T-cell (primary cell): ENCODE results near the gene IFNA5. TPM values are rescaled to one million over a fixed set of nuclear protein-coding genes. Genes with fewer than 3 reads are reported as not detected.

Experiments
- ATAC-seq, 4 experiments: fragments of 200-7000 bp in 3 of 4; fragments of 150-1000 bp in 1 of 4; cut with Tn5 transposase; replicated peaks in 1 of 4; 1 replicate in 3 of 4; 2 replicates in 1 of 4; pipeline ENCODE4 v1.10.0; 2021; ENCODE audit warnings: moderate library complexity in 3 of 4, mild to moderate bottlenecking in 2 of 4, moderate number of reproducible peaks in 1 of 4
- CTCF ChIA-PET, 2 donors: fragments of 300-600 bp; sonication (Branson Sonifier 250); formaldehyde crosslinking; loops; one replicate each; lab custom pipeline; 2022; ENCODE audit warnings: antibody characterized with exemption in 2 of 2; lab: Charles Lee
- POLR2A ChIA-PET, 2 donors: fragments of 300-600 bp; sonication (Branson Sonifier 250); formaldehyde crosslinking; loops; one replicate each; lab custom pipeline; 2022; ENCODE audit warnings: antibody characterized with exemption in 2 of 2; lab: Charles Lee
- DNase-seq, 35 experiments: peaks; one replicate each; pipeline versions ENCODE4 v3.0.0 to v3.0.0-alpha.2; 2013 to 2023
- H3K27ac ChIP-seq: one replicate; pipeline ENCODE4 v1.5.1; 2013; ENCODE audit warnings: low read length
- H3K27me3 ChIP-seq, 2 experiments: replicated peaks in 1 of 2; 1 replicate in 1 of 2; 2 replicates in 1 of 2; pipeline versions ENCODE4 v1.6.1 to v1.7.0; 2013; ENCODE audit warnings: low read length in 1 of 2, mixed read lengths in 1 of 2; ENCODE audit not compliant: control insufficient read depth in 2 of 2, insufficient read depth in 2 of 2; ENCODE audit errors: extremely low read depth in 1 of 2
- H3K36me3 ChIP-seq, 2 donors: 1 replicate in 1 of 2; 2 replicates in 1 of 2; pipeline versions ENCODE4 v1.6.1 to v1.7.0; 2013; ENCODE audit warnings: low read length in 1 of 2; ENCODE audit not compliant: control insufficient read depth in 2 of 2, insufficient read depth in 1 of 2; ENCODE audit errors: extremely low read depth in 1 of 2
- H3K4me1 ChIP-seq, 2 experiments: 1 replicate in 1 of 2; 2 replicates in 1 of 2; pipeline versions ENCODE4 v1.6.1 to v1.7.0; 2013; ENCODE audit warnings: low read length in 2 of 2, mixed read lengths in 1 of 2; ENCODE audit not compliant: insufficient read depth in 2 of 2, control insufficient read depth in 1 of 2; ENCODE audit errors: extremely low read depth in 1 of 2
- H3K4me3 ChIP-seq, 2 donors: 1 replicate in 1 of 2; 2 replicates in 1 of 2; pipeline versions ENCODE4 v1.5.1 to v1.7.0; 2013; ENCODE audit warnings: mild to moderate bottlenecking in 2 of 2, low read length in 1 of 2, moderate library complexity in 1 of 2; ENCODE audit not compliant: control insufficient read depth in 1 of 2; ENCODE audit errors: extremely low read depth in 1 of 2
- H3K9me3 ChIP-seq: 2 replicates; pipeline ENCODE4 v1.7.0; 2013
- H3K27ac Mint-ChIP-seq, 2 donors: one replicate each; pipeline ENCODE4 v1.8.0; 2020 to 2021; ENCODE audit warnings: mild to moderate bottlenecking in 2 of 2, mixed read lengths in 2 of 2
- H3K27me3 Mint-ChIP-seq, 2 donors: one replicate each; pipeline ENCODE4 v1.8.0; 2021 to 2022; ENCODE audit warnings: mixed read lengths in 2 of 2
- H3K36me3 Mint-ChIP-seq: one replicate; pipeline ENCODE4 v1.8.0; 2021; ENCODE audit warnings: mixed read lengths
- H3K4me1 Mint-ChIP-seq, 3 donors: one replicate each; pipeline ENCODE4 v1.8.0; 2020 to 2022; ENCODE audit warnings: mixed read lengths in 3 of 3, mild to moderate bottlenecking in 1 of 3
- H3K4me3 Mint-ChIP-seq, 3 donors: one replicate each; pipeline ENCODE4 v1.8.0; 2020 to 2022; ENCODE audit warnings: mild to moderate bottlenecking in 3 of 3, mixed read lengths in 3 of 3, moderate library complexity in 3 of 3
- H3K9me3 Mint-ChIP-seq, 3 donors: one replicate each; pipeline ENCODE4 v1.8.0; 2020 to 2022; ENCODE audit warnings: mixed read lengths in 3 of 3
- WGBS: methylation state at CpG from one replicate; pipeline ENCODE4 v1.1.5; 2013; ENCODE audit warnings: missing lambda C conversion rate; ENCODE audit not compliant: insufficient coverage; 5-methylcytosine and 5-hydroxymethylcytosine counted together
- total RNA-seq, 35 experiments: library from RNA in 6 of 35; stranded (reverse) in 6 of 35; fragments of 120-200 nt in 1 of 35; gene quantifications; one replicate each; pipeline versions ENCODE4 v1.2.1 to v1.2.4 and lab custom pipeline; 2013 to 2026

The IFNA5 gene
- total RNA-seq, 5 donors from 2014 or later (not counting 1 experiment from before 2014, with no cell fraction given) = 0.29 TPM; not detected in 4

DNA sequence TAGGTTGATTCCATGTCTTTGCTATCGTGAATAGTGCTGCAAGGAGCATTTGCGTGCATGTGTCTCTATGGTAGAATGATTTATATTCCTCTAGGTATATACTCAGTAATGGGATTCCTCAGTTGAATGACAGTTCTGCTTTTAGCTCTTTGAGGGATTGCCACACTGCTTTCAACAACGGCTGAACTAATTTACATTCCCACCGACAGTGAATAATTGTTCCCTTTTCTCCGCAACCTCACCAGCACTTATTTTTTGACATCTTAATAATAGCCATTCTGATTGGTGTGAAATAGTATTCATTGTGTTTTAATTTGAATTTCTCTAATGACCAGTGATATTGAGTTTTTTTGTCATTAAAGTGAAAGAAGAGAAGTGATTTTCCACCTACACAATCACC lies 18.5 kb downstream of the IFNA5 start:
- Mint-ChIP-seq H3K27ac (no peak overlapping the region), H3K27me3 (peaks cover 27 to 32% of the 10 kb centered on the region in 2 donors), H3K9me3 (no peaks in the 10 kb centered on the region), H3K36me3 (no peaks in the 10 kb centered on the region), H3K4me3 (no peak overlapping the region), H3K4me1 (no peaks in the 10 kb centered on the region)
- ChIA-PET POLR2A (no interaction called here), CTCF (no interaction called here)
- H3K27ac ChIP-seq = no peak overlapping the region
- no peak overlapping the region for H3K4me3 ChIP-seq
- no peaks in the 10 kb centered on the region for H3K36me3 ChIP-seq
- ATAC-seq (no peak), DNase-seq (no peak)
- WGBS = no CpG with 5 or more reads among the region's 5 CpGs
- H3K9me3 ChIP-seq = no peaks in the 10 kb centered on the region
- H3K27me3 ChIP-seq = no peaks in the 10 kb centered on the region
- H3K4me1 ChIP-seq = no peaks in the 10 kb centered on the region

DNA sequence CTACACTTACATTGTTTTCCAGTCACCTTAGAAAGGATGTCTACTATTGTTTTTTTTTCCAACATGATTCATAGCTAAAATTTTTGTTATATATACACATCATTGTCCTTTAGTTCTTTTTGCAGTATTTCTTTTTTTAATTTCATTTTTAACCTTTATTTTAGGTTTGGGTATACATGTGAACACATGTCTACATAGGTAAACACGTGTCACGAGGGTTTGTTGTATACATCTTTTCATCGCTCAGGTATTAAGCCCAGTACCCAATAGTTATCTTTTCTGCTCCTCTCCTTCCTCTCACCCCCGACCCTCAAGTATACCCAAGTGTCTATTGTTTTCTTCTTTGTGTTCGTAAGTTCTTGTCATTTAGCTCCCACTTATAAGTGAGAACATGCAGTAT lies 19.0 kb downstream of the IFNA5 start:
- Histone ChIP-seq H3K27me3 (no peaks in the 10 kb centered on the region), H3K27ac (no peak overlapping the region), H3K36me3 (no peaks in the 10 kb centered on the region), H3K4me3 (no peak overlapping the region), H3K9me3 (no peaks in the 10 kb centered on the region), H3K4me1 (no peaks in the 10 kb centered on the region)
- no CpG with 5 or more reads among the region's 5 CpGs for WGBS
- peaks cover 32% of the 10 kb centered on the region in 2 donors for H3K27me3 Mint-ChIP-seq
- ATAC-seq = no peak
- H3K9me3 Mint-ChIP-seq = no peaks in the 10 kb centered on the region
- ChIA-PET POLR2A (no interaction called here), CTCF (interaction anchor here in 1 of 2 donors (0.6 kb wide), 1 partner anchor 504 kb away, joined by 3 read pairs; no protein-coding TSS in a partner anchor)
- no peak for DNase-seq
- no peaks in the 10 kb centered on the region for H3K36me3 Mint-ChIP-seq
- no peaks in the 10 kb centered on the region for H3K4me1 Mint-ChIP-seq
- peak overlapping the region in 1 of 2 donors; percentile 41 for H3K27ac Mint-ChIP-seq
- H3K4me3 Mint-ChIP-seq = no peak overlapping the region

DNA sequence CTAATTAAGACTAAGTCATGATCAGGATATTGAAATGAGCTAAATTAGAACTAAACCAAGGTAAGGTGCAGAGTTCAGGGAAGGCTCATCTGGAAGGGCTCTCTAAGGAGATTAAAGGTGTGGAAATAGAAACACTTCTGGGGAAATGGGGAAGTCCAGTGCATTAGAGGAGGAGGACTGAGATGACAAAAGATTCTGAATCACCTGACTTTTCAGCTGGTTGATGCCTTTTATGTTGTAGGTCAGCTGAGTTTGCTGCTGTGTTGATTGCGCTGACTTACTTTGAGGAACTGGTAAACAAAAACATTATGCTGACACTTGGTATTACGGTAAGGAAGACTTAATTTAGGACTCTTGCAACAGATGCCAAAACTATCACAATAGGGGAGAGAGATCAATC lies 23.8 kb downstream of the IFNA5 start:
- Mint-ChIP-seq H3K4me3 (no peak overlapping the region), H3K9me3 (no peaks in the 10 kb centered on the region), H3K27ac (no peak overlapping the region), H3K4me1 (no peaks in the 10 kb centered on the region), H3K27me3 (peaks cover 20 to 22% of the 10 kb centered on the region in 2 donors), H3K36me3 (no peaks in the 10 kb centered on the region)
- ATAC-seq (no peak), DNase-seq (no peak)
- WGBS = no CpG with 5 or more reads among the region's 2 CpGs
- H3K27me3 ChIP-seq = peaks cover 0 to 3% of the 10 kb centered on the region in 2 experiments
- ChIA-PET CTCF (interaction anchor here in 1 of 2 donors (1.6 kb wide), 1 partner anchor 28 kb away, joined by 5 read pairs; no protein-coding TSS in a partner anchor), POLR2A (no interaction called here)
- no peak overlapping the region for H3K27ac ChIP-seq
- no peaks in the 10 kb centered on the region for H3K4me1 ChIP-seq
- no peak overlapping the region for H3K4me3 ChIP-seq
- no peaks in the 10 kb centered on the region for H3K36me3 ChIP-seq
- no peaks in the 10 kb centered on the region for H3K9me3 ChIP-seq

DNA sequence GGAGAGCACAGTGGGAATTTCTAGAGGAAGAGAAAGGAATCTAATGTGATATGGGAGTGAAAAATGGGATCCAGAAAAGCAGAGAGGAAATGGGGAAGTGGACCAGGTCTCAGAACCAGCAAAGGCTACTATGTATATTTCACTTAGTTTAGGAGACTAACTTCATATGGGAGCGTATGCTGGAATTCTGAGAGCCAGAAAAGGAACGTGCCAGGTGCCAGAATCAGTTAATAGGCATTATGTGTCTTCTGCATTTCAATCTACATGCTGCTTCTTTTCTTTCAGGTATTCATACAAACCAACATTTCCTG lies 36.8 kb downstream of the IFNA5 start:
- no peaks in the 10 kb centered on the region for H3K9me3 ChIP-seq
- Mint-ChIP-seq H3K27ac (no peak overlapping the region), H3K36me3 (no peaks in the 10 kb centered on the region), H3K4me1 (peaks cover 0 to 6% (median 2%) of the 10 kb centered on the region in 3 donors), H3K27me3 (peaks cover 13 to 26% of the 10 kb centered on the region in 2 donors), H3K4me3 (no peak overlapping the region), H3K9me3 (peaks cover 0 to 2% (median 0%) of the 10 kb centered on the region in 3 donors)
- H3K4me3 ChIP-seq = no peak overlapping the region
- H3K27ac ChIP-seq = no peak overlapping the region
- ChIA-PET POLR2A (no interaction called here), CTCF (interaction anchor here in 1 of 2 donors (1.1 kb wide), 1 partner anchor 15 kb away, joined by 4 read pairs; no protein-coding TSS in a partner anchor)
- no peaks in the 10 kb centered on the region for H3K4me1 ChIP-seq
- WGBS = 49% methylated on average over 2 of the region's 2 CpGs
- peaks cover 0 to 5% of the 10 kb centered on the region in 2 experiments for H3K27me3 ChIP-seq
- ATAC-seq = no peak
- no peaks in the 10 kb centered on the region for H3K36me3 ChIP-seq
- no peak for DNase-seq

DNA sequence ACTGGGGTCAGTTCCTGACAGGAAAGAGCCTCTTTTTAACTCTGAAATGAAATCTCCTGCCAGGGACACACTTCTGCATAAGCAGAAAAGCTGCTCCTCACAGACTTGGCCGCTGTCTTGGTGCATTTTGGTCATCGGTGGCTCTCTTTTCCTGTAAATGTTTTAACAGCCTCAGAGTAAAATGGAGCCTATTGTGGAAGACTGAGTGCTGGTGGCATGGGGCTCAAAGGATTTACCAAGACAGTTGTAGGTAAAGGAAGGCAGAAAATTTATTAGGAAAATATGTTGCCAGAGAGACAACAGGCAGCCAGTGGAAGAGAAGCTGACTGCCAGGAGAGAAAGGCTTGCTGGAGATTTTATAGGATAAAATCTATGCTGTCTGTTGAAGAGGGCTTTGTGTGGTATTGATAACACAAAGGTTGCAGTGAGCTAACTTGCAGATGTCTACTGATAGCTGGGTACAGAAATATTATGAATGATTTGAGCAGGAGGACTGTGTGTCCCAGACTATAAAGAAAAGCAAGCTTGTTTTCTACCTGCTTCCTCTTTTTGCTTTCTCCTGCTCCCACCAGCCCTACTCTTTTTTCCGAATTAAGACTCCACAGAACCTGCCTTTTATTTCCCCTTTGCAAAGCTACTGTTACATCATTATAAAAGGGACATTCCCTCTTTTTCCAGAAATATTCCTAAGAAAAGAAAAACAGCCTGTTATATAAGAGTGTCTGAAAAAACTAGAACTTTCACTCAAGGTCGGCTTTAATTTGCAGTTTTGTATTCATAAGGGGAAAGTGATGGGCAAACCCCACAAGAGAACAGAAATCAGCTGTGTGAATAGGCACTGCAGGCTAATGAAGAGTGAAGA lies 37.4 kb downstream of the IFNA5 start:
- Histone ChIP-seq H3K4me3 (no peak overlapping the region), H3K36me3 (no peaks in the 10 kb centered on the region), H3K27ac (no peak overlapping the region), H3K27me3 (peaks cover 0 to 5% of the 10 kb centered on the region in 2 experiments), H3K9me3 (no peaks in the 10 kb centered on the region), H3K4me1 (no peaks in the 10 kb centered on the region)
- Mint-ChIP-seq H3K27me3 (peaks cover 13 to 22% of the 10 kb centered on the region in 2 donors), H3K9me3 (peaks cover 0 to 2% (median 0%) of the 10 kb centered on the region in 3 donors), H3K4me1 (peaks cover 0 to 6% (median 2%) of the 10 kb centered on the region in 3 donors), H3K4me3 (no peak overlapping the region), H3K36me3 (no peaks in the 10 kb centered on the region), H3K27ac (no peak overlapping the region)
- WGBS = 65% methylated on average over 3 of the region's 4 CpGs
- no peak for DNase-seq
- ChIA-PET POLR2A (interaction anchor here in 1 of 2 donors (0.6 kb wide), 1 partner anchor 109 kb away, joined by 10 read pairs; no protein-coding TSS in a partner anchor), CTCF (interaction anchor here (0.5 to 1.1 kb wide), 2 partner anchors 15 to 16 kb away, joined by 4 read pairs; no protein-coding TSS in a partner anchor)
- ATAC-seq = no peak

DNA sequence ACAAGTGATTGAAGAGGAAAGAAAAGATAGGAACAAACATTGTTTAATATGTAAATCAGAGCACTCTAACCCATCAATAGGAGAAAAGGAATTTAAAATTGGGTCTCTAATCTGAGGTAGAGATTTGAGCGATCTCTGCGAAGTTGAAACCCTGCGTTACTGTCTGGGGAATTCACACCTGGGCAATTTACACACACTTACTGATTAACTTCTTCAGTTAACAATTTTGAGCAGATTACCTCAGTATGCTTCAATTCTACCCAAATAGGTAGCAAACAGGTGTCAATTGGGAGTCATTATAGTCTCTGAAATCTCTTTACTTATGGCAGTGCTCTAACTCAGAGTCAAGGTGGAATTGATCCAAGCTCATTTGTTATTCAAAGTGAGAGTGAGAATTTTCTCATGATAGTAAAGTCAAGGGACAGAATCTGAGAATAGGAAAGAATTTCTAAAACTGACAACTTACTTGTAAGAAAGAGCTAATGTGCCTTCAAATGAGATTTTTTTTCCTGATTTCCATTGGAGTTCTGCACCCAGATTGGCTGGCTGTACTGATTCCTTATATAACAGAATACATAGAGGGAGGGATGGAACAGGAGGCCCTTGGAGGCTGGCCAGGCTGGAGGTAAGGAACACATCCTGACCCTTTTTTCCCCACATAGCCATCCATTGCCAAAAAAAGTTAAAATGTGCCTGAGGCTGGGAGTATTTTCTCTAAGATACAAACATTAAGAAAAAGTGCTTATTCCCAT lies 38.2 kb downstream of the IFNA5 start:
- Histone ChIP-seq H3K4me1 (no peaks in the 10 kb centered on the region), H3K36me3 (no peaks in the 10 kb centered on the region), H3K4me3 (no peak overlapping the region), H3K27ac (no peak overlapping the region), H3K27me3 (peaks cover 0 to 5% of the 10 kb centered on the region in 2 experiments), H3K9me3 (no peaks in the 10 kb centered on the region)
- H3K4me3 Mint-ChIP-seq = no peak overlapping the region
- H3K27ac Mint-ChIP-seq = no peak overlapping the region
- ATAC-seq (no peak), DNase-seq (no peak)
- ChIA-PET CTCF (no interaction called here), POLR2A (interaction anchor here in 1 of 2 donors (0.7 kb wide), 1 partner anchor 74 kb away, joined by 3 read pairs; no protein-coding TSS in a partner anchor)
- peaks cover 0 to 6% (median 2%) of the 10 kb centered on the region in 3 donors for H3K4me1 Mint-ChIP-seq
- no peaks in the 10 kb centered on the region for H3K9me3 Mint-ChIP-seq
- no peaks in the 10 kb centered on the region for H3K36me3 Mint-ChIP-seq
- WGBS = no CpG with 5 or more reads among the region's 3 CpGs
- peaks cover 13 to 21% of the 10 kb centered on the region in 2 donors for H3K27me3 Mint-ChIP-seq
